B cell (primary cell): ENCODE results near the gene AGPAT3. TPM values are rescaled to one million over a fixed set of nuclear protein-coding genes. Genes with fewer than 3 reads are reported as not detected.

ENCODE experiments used
- ATAC-seq: fragments of 200-7000 bp; cut with Tn5 transposase; one replicate; pipeline ENCODE4 v1.10.0; 2021; ENCODE audit warnings: low read depth, mild to moderate bottlenecking, moderate number of reproducible peaks, moderate library complexity
- CTCF ChIA-PET: fragments of 350-600 bp; sonication (Branson Sonifier 250); formaldehyde crosslinking; loops from one replicate; lab custom pipeline; 2021; ENCODE audit warnings: antibody characterized with exemption, inconsistent platforms; lab: Charles Lee
- POLR2A ChIA-PET: fragments of 350-600 bp; sonication (Branson Sonifier 250); formaldehyde crosslinking; loops from one replicate; lab custom pipeline; 2021; ENCODE audit warnings: antibody characterized with exemption; lab: Charles Lee
- DNase-seq: peaks from one replicate; pipeline ENCODE4 v3.0.0; 2013
- H2AFZ ChIP-seq: 2 replicates; pipeline ENCODE4 v1.6.1; 2012; ENCODE audit warnings: mild to moderate bottlenecking, low read depth, low read length; ENCODE audit not compliant: insufficient read depth, poor library complexity, severe bottlenecking
- H3K27ac ChIP-seq, 2 donors: 1 replicate in 1 of 2; 2 replicates in 1 of 2; pipeline ENCODE4 v1.5.1; 2012 to 2013; ENCODE audit warnings: low read length in 2 of 2, mild to moderate bottlenecking in 2 of 2, moderate library complexity in 1 of 2
- H3K27me3 ChIP-seq, 4 experiments: fragments of 200-600 bp in 1 of 4; sonication (generic) in 1 of 4; replicated peaks in 1 of 4; 1 replicate in 2 of 4; 2 replicates in 2 of 4; pipeline versions ENCODE4 v1.6.1 to v1.7.0; 2013 to 2016; ENCODE audit warnings: low read length in 3 of 4, mild to moderate bottlenecking in 2 of 4, mixed read lengths in 1 of 4, moderate library complexity in 1 of 4; ENCODE audit not compliant: insufficient read depth in 4 of 4, control insufficient read depth in 3 of 4; ENCODE audit errors: control extremely low read depth in 1 of 4
- H3K36me3 ChIP-seq, 2 experiments: replicated peaks in 1 of 2; 1 replicate in 1 of 2; 2 replicates in 1 of 2; pipeline versions ENCODE4 v1.6.1 to v1.7.1; 2013; ENCODE audit warnings: low read length in 1 of 2; ENCODE audit not compliant: insufficient read depth in 2 of 2, control insufficient read depth in 1 of 2; ENCODE audit errors: control extremely low read depth in 1 of 2, extremely low read depth in 1 of 2
- H3K4me1 ChIP-seq, 2 donors: fragments of 200-600 bp in 1 of 2; sonication (generic) in 1 of 2; 1 replicate in 1 of 2; 2 replicates in 1 of 2; pipeline versions ENCODE4 v1.5.1 to v1.6.1; 2013 to 2017; ENCODE audit warnings: low read length in 2 of 2; ENCODE audit not compliant: control insufficient read depth in 2 of 2, insufficient read depth in 2 of 2
- H3K4me2 ChIP-seq: replicated peaks from 2 replicates; pipeline ENCODE3; 2012; ENCODE audit warnings: mild to moderate bottlenecking, low read depth, low read length; ENCODE audit not compliant: poor library complexity, severe bottlenecking
- H3K4me3 ChIP-seq, 5 experiments: fragments of 200-600 bp in 1 of 5; sonication (generic) in 1 of 5; 1 replicate in 3 of 5; 2 replicates in 2 of 5; pipeline versions ENCODE4 v1.5.1 to v1.7.0; 2011 to 2016; ENCODE audit warnings: low read length in 4 of 5, mild to moderate bottlenecking in 4 of 5, low read depth in 2 of 5, control low read depth in 1 of 5, moderate library complexity in 1 of 5; ENCODE audit not compliant: insufficient read depth in 1 of 5; ENCODE audit errors: control extremely low read depth in 1 of 5, extremely low read depth in 1 of 5
- H3K79me2 ChIP-seq: fragments of 200-600 bp; sonication (generic); one replicate; pipeline ENCODE4 v1.6.0; 2016; ENCODE audit warnings: low read length; ENCODE audit not compliant: control insufficient read depth, insufficient read depth
- H3K9ac ChIP-seq: fragments of 200-600 bp; sonication (generic); 2 replicates; pipeline ENCODE4 v1.6.1; 2017; ENCODE audit warnings: mild to moderate bottlenecking, low read length, moderate library complexity
- H3K9me3 ChIP-seq, 3 donors: one replicate each; pipeline versions ENCODE4 v1.6.1 to v1.7.1; 2013; ENCODE audit warnings: low read length in 2 of 3; ENCODE audit not compliant: control insufficient read depth in 2 of 3, insufficient read depth in 1 of 3; ENCODE audit errors: control extremely low read depth in 1 of 3
- H4K20me1 ChIP-seq: 2 replicates; pipeline ENCODE4 v1.6.0; 2012; ENCODE audit warnings: mild to moderate bottlenecking, low read length; ENCODE audit not compliant: insufficient read depth, control insufficient read depth, poor library complexity, severe bottlenecking
- H3K27ac Mint-ChIP-seq: one replicate; pipeline ENCODE4 v1.8.0; 2021; ENCODE audit warnings: mixed read lengths
- H3K27me3 Mint-ChIP-seq: one replicate; pipeline ENCODE4 v1.8.0; 2021; ENCODE audit warnings: mixed read lengths
- H3K4me1 Mint-ChIP-seq: one replicate; pipeline ENCODE4 v1.8.0; 2021; ENCODE audit warnings: mixed read lengths
- H3K4me3 Mint-ChIP-seq: one replicate; pipeline ENCODE4 v1.8.0; 2021; ENCODE audit warnings: mixed read lengths
- H3K9me3 Mint-ChIP-seq: one replicate; pipeline ENCODE4 v1.8.0; 2022; ENCODE audit warnings: mixed read lengths; ENCODE audit not compliant: insufficient read depth
- EZH2 ChIP-seq: IDR thresholded peaks from 2 replicates; pipeline ENCODE4 v1.6.1; 2012; ENCODE audit warnings: borderline replicate concordance, low read depth, mild to moderate bottlenecking, moderate library complexity, low read length; ENCODE audit not compliant: insufficient read depth, poor library complexity, severe bottlenecking
- WGBS: methylation state at CpG from one replicate; pipeline ENCODE4 v1.1.5; 2013; ENCODE audit warnings: missing lambda C conversion rate; ENCODE audit not compliant: insufficient coverage; 5-methylcytosine and 5-hydroxymethylcytosine counted together
- intact Hi-C: fragments of 100-400 bp; cut with micrococcal nuclease; formaldehyde crosslinking; loops from one replicate; pipeline ENCODE4 v1.10.0; 2022
- polyA plus RNA-seq: library from polyadenylated mRNA; depleted of rRNA; stranded (reverse); fragments of >200 nt; gene quantifications from 2 replicates; pipeline ENCODE4 v1.2.3, GENCODE V29; 2012
- total RNA-seq, 2 donors: library from RNA; stranded (reverse); fragments of 120-200 nt in 1 of 2; gene quantifications; 1 replicate in 1 of 2; 2 replicates in 1 of 2; pipeline versions ENCODE4 v1.2.3 to v1.2.4, GENCODE V29; 2013 to 2022
- TF ChIP-seq, protein P1 (sequence below): fragments of 200-600 bp; IDR thresholded peaks from one replicate; pipeline ENCODE4 v1.8.0; 2022; ENCODE audit warnings: antibody characterized with exemption, mild to moderate bottlenecking

Gene AGPAT3
- total and polyA plus RNA-seq, 2 donors (not counting 1 experiment from before 2014, with no cell fraction given), result 14.3 to 49.3 TPM

DNA sequence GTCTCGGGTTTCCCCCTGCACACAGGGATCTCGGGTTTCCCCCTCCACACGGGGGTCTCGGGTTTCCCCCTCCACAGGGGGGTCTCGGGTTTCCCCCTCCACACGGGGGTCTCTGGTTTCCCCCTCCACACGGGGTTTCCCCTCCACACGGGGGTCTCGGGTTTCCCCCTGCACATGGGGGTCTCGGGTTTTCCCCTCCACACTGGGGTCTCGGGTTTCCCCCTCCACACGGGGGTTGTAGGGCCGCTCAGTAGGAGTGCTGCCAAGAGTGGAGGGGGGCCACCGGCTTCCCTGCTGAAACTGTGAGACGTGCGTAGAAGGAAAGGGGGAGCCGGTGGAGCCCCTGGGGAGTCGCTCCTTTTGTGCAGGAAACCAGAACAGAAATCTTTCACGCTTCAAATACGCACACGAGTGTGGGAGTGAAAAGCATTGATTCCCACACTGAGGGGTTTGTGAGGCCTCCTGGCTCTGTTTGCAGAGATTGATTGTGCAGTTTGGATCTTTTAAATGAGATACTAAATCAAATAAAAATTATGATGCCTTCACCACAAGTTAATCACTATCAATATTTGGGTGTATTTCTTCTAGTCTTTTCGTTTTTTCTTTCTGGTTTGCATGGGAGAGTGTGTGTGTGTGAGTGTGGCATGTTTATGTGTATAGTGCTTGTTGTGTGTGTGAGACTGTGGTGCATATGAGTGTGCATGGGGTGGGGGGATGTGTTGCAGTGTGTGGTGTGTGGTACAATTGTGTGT is 92.8 kb downstream of the AGPAT3 start:
- Histone ChIP-seq H3K36me3 (peaks cover 0 to 11% of the 10 kb centered on the region in 2 experiments), H3K4me2 (peak overlapping the region; percentile 62), H3K9ac (no peak overlapping the region), H4K20me1 (peaks cover 50% of the 10 kb centered on the region), H3K4me3 (no peak overlapping the region), H3K9me3 (no peaks in the 10 kb centered on the region), H3K4me1 (peaks cover 19 to 24% of the 10 kb centered on the region in 2 donors), H3K27me3 (no peaks in the 10 kb centered on the region), H3K79me2 (peaks cover 32% of the 10 kb centered on the region), H3K27ac (no peak overlapping the region), H2AFZ (no peak overlapping the region)
- TF ChIP-seq EZH2, result no peak
- TF ChIP-seq, protein P1, sequence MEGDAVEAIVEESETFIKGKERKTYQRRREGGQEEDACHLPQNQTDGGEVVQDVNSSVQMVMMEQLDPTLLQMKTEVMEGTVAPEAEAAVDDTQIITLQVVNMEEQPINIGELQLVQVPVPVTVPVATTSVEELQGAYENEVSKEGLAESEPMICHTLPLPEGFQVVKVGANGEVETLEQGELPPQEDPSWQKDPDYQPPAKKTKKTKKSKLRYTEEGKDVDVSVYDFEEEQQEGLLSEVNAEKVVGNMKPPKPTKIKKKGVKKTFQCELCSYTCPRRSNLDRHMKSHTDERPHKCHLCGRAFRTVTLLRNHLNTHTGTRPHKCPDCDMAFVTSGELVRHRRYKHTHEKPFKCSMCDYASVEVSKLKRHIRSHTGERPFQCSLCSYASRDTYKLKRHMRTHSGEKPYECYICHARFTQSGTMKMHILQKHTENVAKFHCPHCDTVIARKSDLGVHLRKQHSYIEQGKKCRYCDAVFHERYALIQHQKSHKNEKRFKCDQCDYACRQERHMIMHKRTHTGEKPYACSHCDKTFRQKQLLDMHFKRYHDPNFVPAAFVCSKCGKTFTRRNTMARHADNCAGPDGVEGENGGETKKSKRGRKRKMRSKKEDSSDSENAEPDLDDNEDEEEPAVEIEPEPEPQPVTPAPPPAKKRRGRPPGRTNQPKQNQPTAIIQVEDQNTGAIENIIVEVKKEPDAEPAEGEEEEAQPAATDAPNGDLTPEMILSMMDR, result no peak
- intact Hi-C loops, result no loop called here
- peaks cover 26% of the 10 kb centered on the region for H3K4me1 Mint-ChIP-seq
- 17% methylated on average over 6 of the region's 22 CpGs for WGBS
- DNase-seq (peak; percentile 66), ATAC-seq (peak; percentile 64)
- POLR2A ChIA-PET, result no interaction called here
- no peak overlapping the region for H3K4me3 Mint-ChIP-seq
- no peaks in the 10 kb centered on the region for H3K27me3 Mint-ChIP-seq
- no peaks in the 10 kb centered on the region for H3K9me3 Mint-ChIP-seq
- CTCF ChIA-PET, result no interaction called here
- H3K27ac Mint-ChIP-seq, result no peak overlapping the region

DNA sequence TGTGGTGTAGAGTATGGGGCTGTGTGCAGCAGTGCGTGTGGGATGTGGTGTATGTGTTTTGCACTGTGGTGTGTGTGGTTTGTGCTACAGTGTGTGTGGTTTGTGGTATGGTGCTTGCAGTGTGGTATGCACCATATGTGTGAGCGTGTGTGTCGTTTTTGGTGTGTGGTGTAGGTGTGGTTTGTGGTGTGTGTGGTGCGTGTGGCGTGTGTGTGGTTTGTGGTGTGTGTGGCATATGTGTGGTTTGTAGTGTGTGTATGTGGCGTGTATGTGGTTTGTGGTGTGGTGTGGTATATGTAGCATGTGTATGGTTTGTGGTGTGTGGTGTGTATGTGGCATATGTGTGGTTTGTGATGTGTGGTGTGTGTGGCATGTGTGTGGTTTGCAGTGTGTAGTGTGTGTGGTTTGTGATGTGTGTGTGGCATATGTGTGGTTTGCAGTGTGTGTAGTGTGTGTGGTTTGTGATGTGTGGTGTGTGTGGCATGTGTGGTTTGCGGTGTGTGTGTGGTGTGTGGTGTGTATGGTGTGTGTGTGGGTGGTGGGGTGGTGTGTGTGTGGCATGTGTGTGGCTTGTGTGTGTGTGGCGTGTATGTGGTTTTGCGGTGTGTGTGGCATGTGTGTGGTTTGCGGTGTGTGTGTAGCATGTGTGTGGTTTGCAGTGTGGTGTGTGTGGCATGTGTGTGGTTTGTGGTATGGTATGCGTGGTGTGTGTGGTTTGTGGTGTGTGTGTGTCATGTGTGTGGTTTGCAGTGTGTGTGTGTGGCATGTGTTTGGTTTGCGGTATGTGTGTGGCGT is 93.5 kb downstream of the AGPAT3 start:
- H3K36me3 ChIP-seq, result peaks cover 0 to 11% of the 10 kb centered on the region in 2 experiments
- peaks cover 19 to 24% of the 10 kb centered on the region in 2 donors for H3K4me1 ChIP-seq
- TF ChIP-seq, protein P1, result no peak
- no peak for TF ChIP-seq EZH2
- H3K79me2 ChIP-seq, result peaks cover 32% of the 10 kb centered on the region
- POLR2A ChIA-PET, result no interaction called here
- no peak overlapping the region for H3K27ac ChIP-seq
- H2AFZ ChIP-seq, result no peak overlapping the region
- intact Hi-C loops, result no loop called here
- H3K4me3 ChIP-seq, result no peak overlapping the region
- H3K27me3 Mint-ChIP-seq, result no peaks in the 10 kb centered on the region
- CTCF ChIA-PET, result no interaction called here
- H3K27me3 ChIP-seq, result no peaks in the 10 kb centered on the region
- H3K9ac ChIP-seq, result no peak overlapping the region
- H3K27ac Mint-ChIP-seq, result no peak overlapping the region
- no peak overlapping the region for H3K4me3 Mint-ChIP-seq
- no peaks in the 10 kb centered on the region for H3K9me3 Mint-ChIP-seq
- ATAC-seq (no peak), DNase-seq (no peak)
- peaks cover 50% of the 10 kb centered on the region for H4K20me1 ChIP-seq
- WGBS, result 83% methylated on average over 13 of the region's 13 CpGs
- peaks cover 24% of the 10 kb centered on the region for H3K4me1 Mint-ChIP-seq
- H3K4me2 ChIP-seq, result peak overlapping the region; percentile 62
- no peaks in the 10 kb centered on the region for H3K9me3 ChIP-seq
